Fibroblast of the aortic adventitia (primary cell): ENCODE results near the gene PSMG3. TPM values are rescaled to one million over a fixed set of nuclear protein-coding genes. Genes with fewer than 3 reads are reported as not detected.

ENCODE experiments used
- DNase-seq: peaks from one replicate; pipeline ENCODE4 v3.0.0-alpha.2; 2010; ENCODE audit warnings: low read depth
- H3K4me3 ChIP-seq: 2 replicates; pipeline ENCODE4 v1.5.1; 2011; ENCODE audit warnings: low read depth, mild to moderate bottlenecking, control low read depth, low read length, moderate library complexity
- CTCF ChIP-seq: IDR thresholded peaks from 2 replicates; pipeline ENCODE4 v1.5.1; 2011; ENCODE audit warnings: mild to moderate bottlenecking, low read length, control low read depth, inconsistent platforms; ENCODE audit not compliant: insufficient read depth
- total RNA-seq: library from RNA; depleted of rRNA; stranded (reverse); fragments of >200 nt; gene quantifications from 2 replicates; pipeline ENCODE4 v1.2.3, GENCODE V29; 2012; ENCODE audit warnings: low replicate concordance

Gene PSMG3
- total RNA-seq, 1 donor: 20.5 TPM

DNA sequence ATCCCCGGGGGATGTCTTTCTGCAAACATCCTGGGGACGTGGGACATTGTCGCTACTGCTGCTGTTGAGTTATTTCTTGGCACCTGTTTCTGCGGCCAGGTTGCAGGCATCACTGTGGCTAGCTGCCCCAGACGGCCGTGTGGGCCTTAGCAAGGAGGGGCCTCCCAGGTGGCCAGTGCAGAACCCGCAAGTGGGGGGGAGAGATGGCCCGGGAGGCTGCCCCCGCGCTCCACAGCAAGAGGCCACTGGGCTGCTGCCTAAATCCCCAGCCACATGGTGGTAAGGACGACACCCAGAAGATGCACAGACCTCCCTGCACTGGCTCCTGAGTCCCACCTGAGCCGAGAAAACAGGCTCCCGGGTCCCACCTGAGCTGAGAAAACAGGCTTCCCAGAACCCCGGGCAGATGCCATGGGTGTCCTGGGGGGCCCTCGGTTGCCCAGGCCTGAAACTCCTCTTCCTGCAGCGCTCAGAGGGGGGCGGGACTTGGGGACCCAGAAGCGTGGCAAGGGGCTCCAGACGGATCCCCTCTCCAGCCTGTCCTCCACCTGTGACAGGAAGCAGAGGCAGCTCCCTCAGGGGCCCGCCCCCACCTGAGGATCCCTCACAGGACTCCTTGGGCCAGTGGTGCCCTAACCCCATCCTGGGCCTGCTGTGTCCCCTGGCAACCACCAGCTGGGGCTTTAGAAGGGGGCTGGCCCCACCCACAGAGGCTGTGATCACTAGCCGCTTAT is 40.3 kb downstream of the PSMG3 start:
- DNase-seq: no peak
- no peak overlapping the region for H3K4me3 ChIP-seq
- TF ChIP-seq CTCF: no peak

DNA sequence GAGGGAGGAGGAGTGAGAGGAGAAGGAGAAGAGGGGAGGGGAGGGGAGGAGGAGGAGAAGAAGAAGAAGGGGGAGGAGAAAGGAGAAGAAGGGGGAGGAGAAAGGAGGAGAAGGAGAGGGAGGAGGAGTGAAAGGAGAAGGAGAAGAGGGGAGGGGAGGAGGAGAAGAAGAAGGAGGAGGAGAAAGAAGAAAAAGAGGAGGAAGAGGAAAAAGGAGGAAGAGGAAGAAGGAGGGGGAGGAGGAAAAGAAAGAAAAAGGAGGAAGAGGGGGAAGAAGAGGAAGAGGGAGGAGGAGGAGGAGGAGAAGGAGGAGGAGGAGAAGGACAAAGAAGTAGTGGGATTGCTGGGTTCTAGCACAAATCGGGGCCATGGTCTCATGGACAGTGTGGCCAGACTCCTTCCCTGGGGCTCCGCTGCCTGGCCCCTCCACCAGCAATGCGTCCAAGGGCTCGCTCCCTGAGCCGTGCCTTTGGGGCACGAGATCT is 43.5 kb downstream of the PSMG3 start:
- TF ChIP-seq CTCF: no peak
- DNase-seq: peak; percentile 79
- H3K4me3 ChIP-seq: peak overlapping the region; percentile 15

DNA sequence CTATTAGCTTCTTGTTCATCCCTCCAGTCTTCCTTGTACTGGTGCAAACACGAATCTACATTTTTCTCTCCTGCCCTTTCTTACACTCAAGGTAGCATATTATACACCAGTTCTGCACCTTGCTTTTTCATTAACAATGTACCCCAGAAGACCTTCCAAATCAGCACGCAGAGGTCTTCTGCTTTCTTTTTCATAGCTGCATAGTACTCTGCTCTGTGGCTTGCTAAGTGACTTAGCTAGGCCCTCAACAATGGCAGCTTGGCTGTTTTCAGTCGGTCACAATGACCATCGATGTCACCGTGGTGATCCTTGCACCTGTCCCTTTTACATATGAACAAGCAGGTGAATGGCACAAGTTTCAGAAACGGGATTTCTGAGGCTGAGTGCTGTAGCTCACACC is 44.4 kb downstream of the PSMG3 start:
- no peak for TF ChIP-seq CTCF
- H3K4me3 ChIP-seq: no peak overlapping the region
- DNase-seq: no peak

GRCh38 chr7:1523844-1524243 is 46.0 kb downstream of the PSMG3 start:
- H3K4me3 ChIP-seq: no peak overlapping the region
- no peak for TF ChIP-seq CTCF
- no peak for DNase-seq

DNA sequence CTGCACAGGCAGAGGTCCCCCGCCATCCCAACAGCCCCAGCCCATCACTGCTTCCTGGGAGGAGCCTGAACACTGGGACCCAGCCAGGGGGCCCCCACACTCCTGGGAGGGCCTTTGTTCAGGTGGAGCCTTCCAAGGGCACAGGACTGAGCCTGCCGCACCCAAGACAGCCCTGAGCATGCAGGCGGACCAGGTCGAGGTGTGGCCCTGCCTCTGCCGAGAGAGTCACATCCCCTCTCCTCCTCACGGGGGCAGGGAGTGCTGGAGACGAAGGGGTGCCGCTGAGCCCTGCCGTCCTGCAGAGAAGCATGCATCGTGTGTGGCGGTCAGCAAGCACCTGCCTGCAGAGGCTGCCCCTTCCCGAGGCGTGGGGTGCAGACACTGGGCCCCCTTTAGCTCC is 46.6 kb downstream of the PSMG3 start:
- no peak for TF ChIP-seq CTCF
- DNase-seq: no peak
- no peak overlapping the region for H3K4me3 ChIP-seq

GRCh38 chr7:1521456-1521855 is 48.4 kb downstream of the PSMG3 start:
- H3K4me3 ChIP-seq: no peak overlapping the region
- DNase-seq: no peak
- TF ChIP-seq CTCF: no peak
